GM21515 (cell line): ENCODE measurements around the gene USF3.

Experiments used
- ATAC-seq: cut with Tn5 transposase; IDR thresholded peaks from one replicate; pipeline ENCODE4 v1.9.1; 2021; ENCODE audit not compliant: unreplicated experiment

Gene USF3

DNA sequence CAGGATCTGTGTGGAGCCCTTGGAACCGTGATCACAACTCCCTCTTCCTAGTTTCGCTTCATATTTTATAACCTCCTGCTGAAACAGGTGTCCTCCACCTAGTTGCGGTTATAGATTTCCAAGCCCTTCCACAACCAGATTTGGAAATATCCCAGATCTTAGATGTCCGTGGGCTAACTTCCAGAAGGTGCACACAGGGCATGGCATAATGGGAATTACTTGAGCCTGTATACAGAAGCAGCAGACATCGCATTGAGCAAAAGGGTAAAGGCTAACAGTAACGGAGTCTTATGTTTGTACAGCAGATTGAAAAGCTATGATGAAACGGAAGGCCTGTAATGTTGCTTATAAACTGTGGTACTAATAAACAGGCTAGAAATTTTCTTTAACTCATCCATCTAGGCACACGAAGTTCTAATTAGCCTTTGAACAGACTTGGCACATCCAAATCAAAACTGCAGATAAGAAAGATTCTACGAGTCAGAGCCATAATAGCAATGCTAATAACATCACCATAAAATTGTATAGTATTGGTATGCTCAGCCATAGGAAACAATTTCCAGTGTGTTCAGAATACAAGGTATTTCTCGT is 1.2 kb upstream of the USF3 start:
- ATAC-seq = no peak

DNA sequence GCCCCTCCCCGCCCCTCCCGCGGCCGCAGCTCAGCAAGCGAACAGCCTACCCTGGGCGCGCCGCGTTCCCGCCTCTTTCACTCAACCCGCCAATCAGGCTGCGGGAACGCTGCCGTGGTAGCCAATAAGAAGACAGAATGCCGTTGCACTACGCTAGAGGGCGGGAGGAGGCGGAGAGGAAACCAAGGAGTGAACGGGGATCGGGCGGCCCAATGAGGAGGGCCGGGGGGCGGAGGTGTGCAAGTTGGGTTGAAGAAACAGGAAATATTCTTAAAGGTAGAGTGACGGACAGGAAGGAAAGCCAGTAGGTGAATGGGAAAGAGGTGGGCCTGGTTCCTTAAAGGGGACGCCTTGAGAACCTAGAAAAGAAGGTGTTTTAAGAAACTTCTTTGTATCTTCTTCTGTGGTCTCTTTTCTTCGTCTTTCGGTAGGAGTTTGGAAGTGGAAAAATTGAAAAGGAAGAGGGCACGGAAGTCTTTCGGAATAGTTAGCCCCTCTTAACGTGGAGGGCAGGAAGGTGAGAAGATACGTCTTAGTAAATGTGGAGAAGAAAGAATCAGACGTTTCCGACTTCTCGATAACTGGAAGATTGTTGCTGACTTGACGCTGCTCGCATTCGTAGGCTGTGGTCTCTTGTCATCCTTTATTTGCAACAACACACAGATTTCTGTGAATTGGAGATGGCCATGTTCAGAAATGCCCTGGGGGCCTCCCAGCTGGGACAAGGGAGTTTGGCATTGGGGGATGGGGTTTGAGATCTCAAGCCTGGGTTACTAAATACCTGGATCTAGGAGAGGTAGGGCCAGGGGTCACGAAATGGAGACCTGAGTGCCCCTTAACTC is 437 bp upstream of the USF3 start:
- peak; percentile 95 for ATAC-seq

DNA sequence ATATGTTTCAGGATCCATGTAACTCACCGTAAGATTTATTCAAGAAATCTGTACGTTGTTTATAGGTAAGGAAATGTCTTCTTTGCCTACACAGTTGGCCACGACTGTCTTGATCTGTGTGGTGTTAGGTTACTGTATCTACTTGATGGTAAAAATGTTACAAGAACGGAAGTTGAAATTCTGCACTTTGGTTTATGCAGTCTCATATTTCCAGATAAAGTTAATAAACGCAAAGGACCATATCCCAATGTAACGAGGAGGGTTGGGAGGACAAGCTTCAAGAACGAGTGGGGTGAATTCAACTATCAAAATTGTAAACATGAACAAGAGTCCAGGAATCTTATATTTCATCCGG is 1.0 kb downstream of the USF3 start:
- no peak for ATAC-seq

DNA sequence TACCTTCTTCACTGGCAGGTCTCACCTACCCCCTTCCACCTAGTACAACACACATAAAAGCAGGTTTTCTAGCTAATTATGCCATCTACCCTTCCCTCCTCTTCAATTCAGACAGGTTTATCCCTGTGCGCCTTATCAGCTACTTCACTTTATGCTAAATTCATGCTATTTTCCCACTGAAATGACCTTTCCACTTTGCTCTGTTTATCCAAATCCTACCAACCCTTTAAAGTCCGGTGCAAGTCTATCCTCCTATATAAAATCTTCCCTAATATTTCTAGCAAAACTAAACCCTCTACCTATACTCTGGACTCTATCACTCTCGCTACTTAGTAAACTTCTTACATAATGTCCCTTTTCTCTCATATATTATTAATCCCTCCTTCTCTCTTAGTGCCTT is 6.0 kb downstream of the USF3 start:
- no peak for ATAC-seq

DNA sequence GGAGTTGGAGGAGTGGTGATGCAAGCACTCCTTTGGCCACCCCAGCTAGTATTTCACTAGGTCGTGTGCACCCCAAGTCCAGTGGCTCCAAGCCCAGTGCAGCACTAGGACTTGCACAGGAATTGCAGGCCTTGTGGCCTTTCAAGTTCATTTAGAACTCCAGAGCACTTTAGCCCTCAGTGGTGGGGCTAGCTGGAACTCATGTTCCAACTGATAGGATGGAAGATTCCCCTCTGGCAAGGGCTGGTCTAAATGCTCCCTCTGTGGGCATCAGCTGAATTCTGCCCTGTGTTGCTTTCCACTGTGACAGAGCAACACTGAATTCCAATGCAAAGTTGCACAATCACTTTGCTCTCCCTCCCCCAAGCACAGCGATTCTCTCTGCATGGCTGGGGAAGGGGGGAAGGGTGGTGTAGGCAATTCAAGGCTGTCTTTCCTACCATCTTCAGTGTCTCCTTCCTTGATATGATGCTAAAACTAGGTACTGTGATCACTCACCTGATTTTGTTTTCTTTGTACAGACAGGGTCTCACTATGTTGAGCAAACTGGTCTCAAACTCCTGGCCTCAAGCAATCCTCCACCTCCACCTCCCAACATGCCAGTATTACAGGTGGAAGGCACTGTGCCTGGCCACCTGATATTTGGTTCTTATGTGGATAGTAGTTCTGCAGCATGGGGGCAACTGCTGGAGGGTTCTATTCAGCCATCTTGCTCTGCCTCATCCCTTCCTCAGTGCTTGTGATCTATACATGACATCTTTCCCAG is 10.3 kb downstream of the USF3 start:
- no peak for ATAC-seq

DNA sequence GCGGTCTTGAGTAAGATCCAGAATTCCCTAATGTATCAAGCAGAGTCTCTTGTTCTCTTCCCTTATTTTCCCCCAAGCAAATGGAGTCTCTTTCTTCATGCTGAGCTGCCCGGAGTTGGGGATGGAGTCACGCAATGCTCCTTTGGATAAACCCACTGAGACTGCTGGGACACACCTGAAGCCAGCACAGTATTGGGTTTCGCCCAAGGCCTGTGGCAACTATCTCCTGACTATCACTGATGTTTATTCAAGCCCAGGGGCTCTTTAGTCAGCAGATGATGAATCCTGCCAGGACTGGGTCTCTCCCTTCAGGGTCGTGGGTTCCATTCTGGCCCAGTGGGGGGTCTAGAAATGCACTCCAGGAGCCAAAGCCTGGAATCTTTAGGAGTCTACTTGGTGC is 11.3 kb downstream of the USF3 start:
- ATAC-seq = no peak

DNA sequence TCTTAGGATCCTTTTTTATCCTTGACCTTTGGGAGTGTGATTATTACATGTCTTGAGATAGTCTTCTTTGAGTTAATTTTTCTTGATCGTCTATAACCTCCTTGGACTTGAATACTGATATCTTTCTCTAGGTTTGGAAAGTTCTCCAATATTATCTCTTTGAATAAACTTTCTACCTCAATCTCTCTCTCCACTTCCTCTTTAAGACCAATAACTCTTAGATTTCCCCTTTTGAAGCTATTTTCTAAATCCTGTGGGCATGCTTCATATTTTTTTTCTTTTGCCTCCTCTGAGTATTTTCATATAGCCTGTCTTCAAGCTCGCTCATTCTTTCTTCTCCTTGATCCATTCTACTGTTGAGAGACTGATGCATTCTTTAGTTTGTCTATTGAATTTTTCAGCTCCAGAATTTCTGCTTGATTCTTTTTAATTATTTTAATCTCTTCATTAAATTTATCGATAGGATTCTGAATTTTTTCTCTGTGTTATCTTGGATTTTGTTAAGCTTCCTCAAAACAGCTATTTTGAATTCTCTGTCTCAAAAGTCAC is 12.1 kb downstream of the USF3 start:
- no peak for ATAC-seq

DNA sequence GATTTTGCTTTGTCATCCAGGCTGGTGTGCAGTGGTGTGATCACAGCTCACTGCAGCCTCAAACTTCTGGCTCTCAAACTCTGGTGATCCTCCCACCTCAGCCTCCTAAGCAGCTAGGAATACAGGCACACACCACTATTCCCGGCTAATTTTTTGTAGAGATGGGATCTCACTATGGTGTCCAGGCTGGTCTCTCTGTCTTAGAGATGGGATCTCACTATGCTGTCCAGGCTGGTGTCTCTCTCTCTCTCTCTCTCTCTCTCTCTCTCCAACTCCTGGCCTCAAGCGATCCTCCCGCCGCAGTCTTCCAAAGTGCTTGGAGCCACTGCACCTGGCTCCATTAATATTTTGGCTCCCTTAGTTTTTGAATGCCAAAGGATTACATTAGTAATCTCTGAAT is 17.7 kb downstream of the USF3 start:
- ATAC-seq = no peak

DNA sequence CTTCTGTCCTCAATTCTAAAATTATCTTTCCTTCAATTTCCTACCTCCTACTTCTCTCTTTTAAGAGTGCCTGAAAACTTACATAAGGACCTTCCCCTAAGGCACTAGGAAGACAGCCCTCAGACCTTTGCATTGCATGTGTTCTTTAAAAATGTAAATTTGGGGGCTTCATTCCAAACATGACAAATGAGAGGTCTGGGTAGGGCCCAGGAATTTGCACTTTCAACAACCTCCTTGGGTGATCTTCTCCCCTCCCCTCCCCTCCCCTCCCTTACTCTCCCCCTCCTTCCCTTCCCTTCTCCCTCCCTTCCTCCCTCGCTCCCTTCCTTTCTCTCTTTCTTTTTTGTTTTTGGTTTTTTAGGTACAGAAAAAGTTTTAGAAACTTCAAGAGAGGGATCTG is 18.7 kb downstream of the USF3 start:
- ATAC-seq = no peak

DNA sequence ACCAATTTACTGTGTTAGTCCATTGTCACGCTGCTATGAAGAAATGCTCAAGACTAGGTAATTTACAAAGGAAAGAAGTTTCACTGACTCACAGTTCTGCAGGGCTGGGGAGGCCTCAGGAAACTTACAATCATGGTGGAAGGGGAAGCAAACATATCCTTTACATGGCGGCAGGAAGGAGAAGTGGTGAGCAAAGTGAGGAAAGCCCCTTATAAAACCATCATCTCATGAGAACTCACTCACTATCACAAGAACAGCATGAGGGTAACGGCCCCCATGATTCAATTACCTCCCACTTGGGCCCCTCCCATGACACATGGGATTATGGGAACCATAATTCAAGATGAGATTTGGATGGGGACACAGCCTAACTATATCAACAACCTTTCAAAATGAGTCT is 20.2 kb downstream of the USF3 start:
- ATAC-seq = no peak

DNA sequence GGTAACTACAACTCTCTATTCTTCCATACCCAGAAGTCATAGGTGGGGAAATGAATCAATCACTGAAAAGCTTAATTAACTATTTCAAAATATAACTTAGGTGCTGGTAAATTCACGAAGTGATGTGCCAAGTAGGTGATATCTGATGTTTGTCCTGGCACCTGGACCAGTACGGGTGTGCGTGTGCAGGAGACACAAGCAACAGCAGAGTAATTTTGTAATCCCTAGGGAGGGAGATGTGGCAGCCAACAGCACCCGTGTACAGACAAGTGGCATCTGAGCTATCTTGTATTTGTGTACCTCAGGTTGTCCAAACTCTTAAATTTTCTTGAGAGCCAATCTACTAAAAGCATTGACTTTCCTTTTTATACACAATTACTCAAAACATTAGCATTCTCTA is 22.8 kb downstream of the USF3 start:
- ATAC-seq = no peak

DNA sequence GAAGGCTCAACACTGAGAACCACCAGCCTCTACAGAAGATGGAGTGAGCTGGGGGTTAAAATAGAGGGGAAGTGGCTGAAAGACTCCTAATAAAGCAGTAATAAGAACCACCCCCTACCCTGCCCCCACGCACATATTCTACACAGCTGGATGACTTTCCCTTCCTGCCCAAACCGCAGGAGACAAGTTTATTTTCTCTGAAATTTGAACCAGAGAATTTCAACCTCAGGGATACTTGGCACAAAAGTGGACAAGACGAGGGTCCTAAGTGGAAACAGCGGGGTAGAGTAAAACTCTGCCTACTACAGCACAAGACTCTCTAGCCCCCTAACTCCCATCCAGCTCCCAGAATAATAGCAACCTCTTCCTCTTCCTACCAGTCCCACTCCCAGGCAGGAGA is 28.4 kb downstream of the USF3 start:
- no peak for ATAC-seq

DNA sequence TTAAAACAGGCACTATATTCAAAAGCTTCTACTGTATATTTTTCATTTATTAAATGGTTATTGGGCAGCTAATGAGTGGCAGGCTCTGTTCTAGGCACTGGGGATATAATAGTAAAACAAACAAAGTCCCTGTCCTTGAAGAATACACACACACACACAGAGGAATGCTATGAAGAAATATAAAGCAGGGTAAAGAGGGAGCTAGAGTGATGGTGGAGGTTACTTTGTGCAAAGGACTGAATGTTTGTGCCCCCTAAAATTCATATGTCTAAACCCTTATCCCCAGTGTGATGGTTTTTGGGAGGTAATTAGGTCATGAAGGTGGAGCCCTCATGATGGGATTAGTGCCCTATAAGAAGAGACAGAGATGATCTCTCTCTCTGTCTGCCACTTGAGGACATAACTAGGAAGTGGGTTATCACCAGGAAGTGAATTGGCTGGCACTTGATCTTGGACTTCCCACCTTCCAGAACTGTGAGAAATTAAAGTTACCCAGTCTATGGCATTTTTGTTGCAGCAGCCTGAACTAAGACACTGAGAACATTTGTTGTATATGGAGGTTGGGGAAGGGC is 31.8 kb downstream of the USF3 start:
- no peak for ATAC-seq

DNA sequence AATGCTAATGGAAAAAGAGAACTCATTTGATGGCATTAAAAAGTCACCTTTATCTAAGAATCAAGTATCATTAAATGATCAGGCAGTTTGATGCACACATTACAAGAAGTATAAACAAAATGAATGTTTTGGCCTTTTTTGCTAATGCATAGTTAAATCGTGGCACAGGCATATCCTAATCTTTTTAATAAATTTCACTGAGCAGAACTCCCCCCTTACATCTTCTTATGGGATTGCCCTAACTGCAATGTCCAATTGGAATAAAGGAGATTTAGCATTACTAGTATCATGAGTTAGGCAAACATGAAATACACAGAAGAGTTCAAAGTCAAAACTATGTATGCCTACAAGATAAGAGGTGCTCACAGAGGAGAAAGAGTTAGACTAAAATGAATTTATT is 32.7 kb downstream of the USF3 start:
- no peak for ATAC-seq

DNA sequence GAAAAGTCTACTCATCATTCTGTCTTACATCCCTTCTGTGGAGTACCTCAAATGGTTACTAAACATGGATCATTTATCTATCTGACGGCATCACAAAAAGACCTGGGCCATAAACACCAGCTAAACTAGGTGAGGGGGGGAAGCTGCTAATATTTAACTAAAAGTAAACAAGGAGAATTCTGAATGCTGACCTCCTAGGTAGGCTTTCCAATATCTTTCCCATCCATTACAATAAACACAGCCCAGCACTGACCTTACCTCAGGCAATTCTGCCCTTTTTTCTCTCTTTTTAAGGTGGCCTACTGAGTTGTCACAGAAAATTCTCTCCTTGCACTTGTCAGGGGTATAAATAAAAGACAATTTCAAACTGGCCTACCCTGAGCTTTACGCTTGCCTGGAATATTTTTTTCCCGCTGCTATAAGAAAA is 33.1 kb downstream of the USF3 start:
- no peak for ATAC-seq

DNA sequence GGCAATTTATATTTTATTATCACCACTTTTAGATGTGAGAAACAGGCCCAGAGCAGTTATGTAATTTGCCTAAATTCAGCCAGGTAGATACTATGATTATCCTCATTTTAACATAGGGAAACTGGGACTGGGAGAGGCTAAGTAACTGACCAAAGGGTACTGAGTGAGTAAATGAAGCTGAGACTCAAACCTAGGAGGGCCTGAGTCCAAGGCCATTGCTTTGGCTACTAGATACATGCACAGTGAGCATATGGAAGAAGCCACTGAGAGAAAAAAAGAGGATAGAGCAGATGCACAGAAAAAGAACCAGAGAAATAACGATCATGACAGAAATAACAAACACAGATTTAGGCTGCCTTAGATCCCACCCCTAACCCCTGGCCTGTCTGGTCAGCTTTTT is 33.6 kb downstream of the USF3 start:
- ATAC-seq = no peak

DNA sequence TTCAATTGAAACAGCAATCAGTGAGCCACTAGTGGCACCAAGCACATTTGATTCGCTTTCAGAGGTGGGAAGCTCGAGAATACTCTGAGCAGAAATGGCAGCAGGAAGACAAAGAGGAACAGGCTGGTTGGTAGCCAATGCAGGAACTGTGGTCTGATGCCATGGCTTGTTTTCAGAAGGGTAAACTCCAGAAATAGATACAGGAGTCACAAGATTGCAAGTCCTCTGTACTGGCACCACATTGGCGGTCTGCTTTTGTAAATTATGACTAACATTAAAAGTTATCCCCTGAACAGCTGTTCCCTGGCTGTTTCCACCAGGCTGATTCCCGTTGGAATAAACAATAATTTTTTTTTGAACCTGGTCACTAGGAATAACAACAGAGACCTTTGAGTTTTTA is 35.5 kb downstream of the USF3 start:
- no peak for ATAC-seq

DNA sequence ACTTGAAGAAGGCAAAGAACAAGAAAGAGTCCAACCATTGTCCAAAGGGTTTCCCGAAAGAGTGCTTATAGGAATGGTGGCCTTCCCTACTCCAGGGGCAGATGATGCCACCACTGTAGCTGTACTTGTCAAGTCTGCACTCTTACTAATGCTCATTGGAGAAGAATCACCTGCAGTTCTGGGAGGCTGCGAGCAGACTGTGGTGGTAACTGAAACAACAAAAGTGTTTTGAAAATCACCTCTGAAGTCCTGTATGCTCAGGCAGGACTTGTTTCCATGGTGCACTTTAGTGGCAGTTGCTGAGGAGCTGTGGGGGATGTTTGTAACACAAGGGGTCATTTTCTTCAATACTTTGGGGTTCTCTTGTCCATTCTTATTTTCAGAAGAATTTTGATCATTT is 36.0 kb downstream of the USF3 start:
- ATAC-seq = no peak

DNA sequence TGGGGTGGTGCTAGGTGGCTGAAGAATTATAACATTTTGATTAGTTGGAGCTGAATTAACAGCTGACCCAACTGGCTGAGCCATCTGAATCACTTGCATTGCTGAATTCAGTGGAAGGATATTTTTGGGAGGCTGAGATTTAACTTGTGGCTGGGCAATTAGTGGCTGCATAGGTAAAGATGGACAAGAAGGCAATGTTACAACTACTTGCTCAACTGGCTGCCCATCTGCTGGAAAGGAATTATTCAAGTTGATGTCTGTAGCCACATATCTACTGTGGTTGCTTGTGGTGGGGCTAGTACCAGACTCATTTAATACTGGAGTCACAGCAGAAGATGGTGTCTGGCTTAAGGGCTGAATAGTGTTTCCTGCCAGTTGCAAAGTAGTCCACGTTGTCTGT is 36.4 kb downstream of the USF3 start:
- no peak for ATAC-seq

DNA sequence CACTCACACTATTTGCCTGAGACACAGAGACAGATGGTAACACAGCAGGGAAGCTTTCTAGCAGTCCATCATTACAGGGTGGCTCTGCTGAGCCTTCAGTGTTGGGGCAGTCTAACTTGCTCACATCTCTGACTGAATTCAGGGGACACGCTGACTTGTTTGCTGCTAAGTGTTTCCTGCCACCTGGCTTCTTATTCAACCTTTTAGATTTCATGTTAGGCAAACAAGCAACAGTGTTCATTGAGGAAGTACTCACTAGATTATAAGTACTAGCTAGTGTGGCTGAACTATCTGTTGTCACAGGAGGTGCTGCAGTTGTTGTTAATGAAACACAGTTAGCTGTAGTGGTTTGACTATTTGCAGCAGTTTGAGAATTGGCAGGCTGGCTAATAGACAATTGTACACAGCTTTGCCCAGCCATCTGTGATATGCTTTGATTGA is 37.3 kb downstream of the USF3 start:
- ATAC-seq = no peak

DNA sequence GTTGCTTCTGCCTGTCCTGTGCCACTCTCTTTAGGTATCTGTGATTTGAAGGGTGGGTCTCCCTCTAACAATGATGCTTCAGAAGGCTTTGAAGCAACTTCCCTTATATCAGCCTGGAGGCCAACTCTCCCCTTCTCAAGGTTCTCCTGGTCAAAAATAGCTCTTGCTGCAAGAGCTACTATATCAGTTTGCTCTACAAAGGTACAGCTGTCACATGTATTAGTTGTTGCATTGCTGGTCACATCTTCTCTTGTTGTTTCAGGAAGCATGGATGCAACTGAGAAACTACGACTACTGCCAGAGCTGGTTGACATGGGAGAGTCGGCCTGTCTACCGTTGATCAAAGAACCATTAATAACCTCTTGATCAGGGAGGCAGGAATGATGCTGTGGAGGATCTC is 38.3 kb downstream of the USF3 start:
- ATAC-seq = no peak

DNA sequence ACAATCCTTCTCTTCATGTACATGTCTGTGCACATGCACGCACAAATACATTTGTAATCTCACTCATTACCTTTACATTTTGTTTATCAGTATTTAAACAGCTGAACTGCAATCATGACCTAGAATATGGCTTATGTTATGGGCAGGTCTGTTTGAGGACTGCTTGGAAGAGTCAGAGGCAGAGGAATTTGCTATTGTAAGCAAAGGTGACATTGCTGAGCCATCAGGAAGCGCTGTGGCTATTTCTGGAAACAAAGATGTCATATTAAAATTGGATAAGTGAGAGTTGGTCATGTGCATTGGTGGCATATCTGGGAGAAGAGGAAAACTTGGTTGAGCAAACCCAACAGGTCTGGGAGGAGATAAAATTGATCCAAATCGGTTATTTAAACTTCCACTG is 41.6 kb downstream of the USF3 start:
- ATAC-seq = no peak
